Activated T-helper 2 cell treated with anti-CD3 and anti-CD28 coated beads, Interferon-gamma antibody, Interleukin-2, Interleukin-4, amounts not matched to agents 10 μg/mL and 5 μg/mL and 100 μg/mL, durations not matched to agents 14 hours and 24 hours and 36 hours (primary cell): Measurements from ENCODE around the gene SLC12A5. TPM values are rescaled to one million over a fixed set of nuclear protein-coding genes. Genes with fewer than 3 reads are reported as not detected.
A peak's percentile ranks its signal among the peaks of the same experiment; 100 is the strongest.

Experiments
- DNase-seq: peaks from one replicate; pipeline ENCODE4 v3.0.0; 2021; ENCODE audit warnings: low spot score
- H3K27ac Mint-ChIP-seq: one replicate; pipeline ENCODE4 v1.8.0; 2021; ENCODE audit warnings: mixed read lengths
- H3K27me3 Mint-ChIP-seq: one replicate; pipeline ENCODE4 v1.8.0; 2021; ENCODE audit warnings: low read depth, mixed read lengths
- H3K36me3 Mint-ChIP-seq: one replicate; pipeline ENCODE4 v1.8.0; 2021; ENCODE audit warnings: low read depth, mixed read lengths
- H3K4me1 Mint-ChIP-seq: one replicate; pipeline ENCODE4 v1.8.0; 2021; ENCODE audit warnings: low read depth, mixed read lengths
- H3K4me3 Mint-ChIP-seq: one replicate; pipeline ENCODE4 v1.8.0; 2021; ENCODE audit warnings: low read depth, mild to moderate bottlenecking, moderate library complexity, mixed read lengths
- H3K9me3 Mint-ChIP-seq: one replicate; pipeline ENCODE4 v1.8.0; 2021; ENCODE audit warnings: mixed read lengths
- intact Hi-C: fragments of 100-400 bp; cut with micrococcal nuclease; formaldehyde crosslinking; loops from one replicate; pipeline ENCODE4 v1.15.1; 2023
- total RNA-seq: library from RNA; stranded (reverse); gene quantifications from 2 replicates; pipeline ENCODE4 v1.2.3, GENCODE V29; 2022

Gene SLC12A5
- total RNA-seq, 1 donor from 2014 or later: 0.73 TPM

DNA sequence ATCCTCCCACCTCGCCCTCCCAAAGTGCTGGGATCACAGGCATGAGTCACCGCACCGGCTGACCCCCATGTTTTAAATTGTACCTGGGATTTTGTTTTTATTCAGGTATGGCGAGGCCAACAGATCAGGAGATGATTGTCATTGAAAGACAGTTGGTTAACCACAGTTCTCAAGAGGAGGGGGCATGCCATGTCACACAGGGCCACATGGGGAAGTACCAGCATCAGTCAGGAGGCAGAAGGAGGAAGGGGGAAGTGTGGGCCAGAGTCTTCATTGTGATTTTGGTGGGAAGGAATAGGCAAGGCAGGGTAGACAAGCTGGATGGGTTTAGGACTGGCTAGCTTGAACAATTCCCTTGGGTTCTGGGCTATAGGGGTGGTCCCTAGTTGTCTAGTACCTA lies 30.3 kb upstream of the SLC12A5 start:
- no peak for DNase-seq
- Mint-ChIP-seq H3K27me3 (peaks cover 13% of the 10 kb centered on the region), H3K9me3 (no peaks in the 10 kb centered on the region), H3K27ac (no peak overlapping the region), H3K4me1 (peaks cover 37% of the 10 kb centered on the region), H3K4me3 (no peak overlapping the region), H3K36me3 (no peaks in the 10 kb centered on the region)
- intact Hi-C loops: no loop called here

DNA sequence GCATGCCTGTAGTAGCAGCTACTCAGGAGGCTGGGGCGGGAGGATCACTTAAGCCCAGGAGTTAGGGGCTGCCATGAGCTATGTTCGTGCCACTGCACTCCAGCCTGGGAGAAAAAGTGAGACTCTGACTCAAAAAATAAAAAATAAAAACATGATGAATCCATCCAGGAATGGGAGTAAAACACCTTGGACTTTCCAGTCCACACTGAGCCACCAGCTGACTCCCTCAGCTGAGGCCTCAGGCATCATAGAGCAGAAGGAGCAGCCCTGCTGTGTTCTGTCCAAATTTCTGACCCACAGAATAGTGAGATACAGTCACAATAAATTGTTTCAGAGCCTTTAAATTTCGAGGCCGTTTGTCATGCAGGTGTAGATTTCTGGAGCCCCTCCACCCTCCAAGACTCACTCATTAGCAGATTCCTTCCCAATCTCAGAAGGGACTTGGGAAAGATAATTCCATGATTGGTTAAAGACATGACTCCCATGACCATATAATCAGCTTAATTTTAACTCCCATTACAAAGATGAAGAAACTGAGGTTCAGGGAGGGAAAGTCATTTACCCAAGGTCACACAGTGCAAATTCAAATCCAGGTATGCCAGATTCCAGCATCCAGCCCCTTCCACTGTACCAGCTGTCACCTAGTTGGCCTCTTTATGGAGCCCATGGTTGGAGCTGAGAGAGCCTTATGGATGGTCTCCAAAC lies 29.3 kb upstream of the SLC12A5 start:
- intact Hi-C loops: no loop called here
- no peak overlapping the region for H3K4me3 Mint-ChIP-seq
- peaks cover 16% of the 10 kb centered on the region for H3K27me3 Mint-ChIP-seq
- peaks cover 44% of the 10 kb centered on the region for H3K4me1 Mint-ChIP-seq
- H3K36me3 Mint-ChIP-seq: no peaks in the 10 kb centered on the region
- no peaks in the 10 kb centered on the region for H3K9me3 Mint-ChIP-seq
- no peak for DNase-seq
- H3K27ac Mint-ChIP-seq: no peak overlapping the region

GRCh38 chr20:46000262-46000996 lies 28.6 kb upstream of the SLC12A5 start:
- H3K9me3 Mint-ChIP-seq: no peaks in the 10 kb centered on the region
- no peaks in the 10 kb centered on the region for H3K36me3 Mint-ChIP-seq
- H3K27ac Mint-ChIP-seq: no peak overlapping the region
- H3K4me1 Mint-ChIP-seq: peaks cover 46% of the 10 kb centered on the region
- intact Hi-C loops: no loop called here
- no peak overlapping the region for H3K4me3 Mint-ChIP-seq
- DNase-seq: no peak
- peaks cover 11% of the 10 kb centered on the region for H3K27me3 Mint-ChIP-seq

DNA sequence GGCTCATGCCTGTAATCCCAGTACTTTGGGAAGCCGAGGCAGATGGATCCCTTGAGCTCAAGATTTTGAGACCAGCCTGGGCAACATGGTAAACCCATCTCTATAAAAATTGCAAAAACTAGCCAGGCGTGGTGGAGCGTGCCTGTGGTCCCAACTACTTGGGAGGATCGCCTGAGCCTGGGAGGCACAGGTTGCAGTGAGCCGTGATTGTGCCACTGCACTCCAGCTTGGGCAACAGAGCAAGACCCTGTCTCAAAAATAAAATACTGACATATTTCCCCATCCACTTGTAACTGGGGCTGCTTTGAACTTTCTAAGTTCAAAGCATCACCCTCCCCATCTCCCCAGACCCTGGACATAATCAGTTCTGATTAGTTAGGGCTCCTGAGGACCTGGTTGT lies 27.5 kb upstream of the SLC12A5 start:
- no peaks in the 10 kb centered on the region for H3K9me3 Mint-ChIP-seq
- no peak overlapping the region for H3K27ac Mint-ChIP-seq
- no peak for DNase-seq
- H3K27me3 Mint-ChIP-seq: peaks cover 13% of the 10 kb centered on the region
- no peaks in the 10 kb centered on the region for H3K36me3 Mint-ChIP-seq
- H3K4me1 Mint-ChIP-seq: peaks cover 57% of the 10 kb centered on the region
- H3K4me3 Mint-ChIP-seq: no peak overlapping the region
- intact Hi-C loops: no loop called here

- no peak overlapping the region for H3K27ac Mint-ChIP-seq
- H3K9me3 Mint-ChIP-seq: no peaks in the 10 kb centered on the region
- H3K27me3 Mint-ChIP-seq: peaks cover 13% of the 10 kb centered on the region
- intact Hi-C loops: no loop called here
- no peak for DNase-seq
- peaks cover 57% of the 10 kb centered on the region for H3K4me1 Mint-ChIP-seq
- no peaks in the 10 kb centered on the region for H3K36me3 Mint-ChIP-seq
- H3K4me3 Mint-ChIP-seq: no peak overlapping the region
Measured at GRCh38 chr20:46002008-46002407, 27.0 kb upstream of the SLC12A5 start.

DNA sequence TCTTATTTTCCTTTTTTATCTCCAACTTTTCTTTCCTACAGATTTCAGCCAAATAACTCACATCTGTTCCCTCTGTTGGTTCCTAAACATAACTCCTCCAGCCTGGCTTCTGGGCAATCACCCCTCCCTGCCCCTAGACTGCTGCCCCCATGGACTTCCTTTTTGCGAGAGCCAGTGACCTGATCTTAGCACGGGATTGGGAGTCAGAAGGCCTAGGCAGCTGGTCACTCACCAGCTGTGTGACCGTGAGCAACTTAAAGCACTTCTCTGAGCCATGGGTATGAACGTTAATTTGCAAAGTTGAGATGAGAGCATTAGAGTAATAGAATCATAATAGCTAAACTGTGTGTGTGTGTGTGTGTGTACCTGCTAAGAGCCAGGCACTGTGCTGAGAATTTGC lies 24.8 kb upstream of the SLC12A5 start:
- Mint-ChIP-seq H3K4me1 (peaks cover 55% of the 10 kb centered on the region), H3K27ac (no peak overlapping the region), H3K36me3 (no peaks in the 10 kb centered on the region), H3K4me3 (no peak overlapping the region), H3K9me3 (no peaks in the 10 kb centered on the region), H3K27me3 (peaks cover 21% of the 10 kb centered on the region)
- intact Hi-C loops: no loop called here
- DNase-seq: no peak

- Mint-ChIP-seq H3K27ac (no peak overlapping the region), H3K27me3 (peaks cover 28% of the 10 kb centered on the region), H3K9me3 (no peaks in the 10 kb centered on the region), H3K36me3 (no peaks in the 10 kb centered on the region), H3K4me1 (peaks cover 54% of the 10 kb centered on the region), H3K4me3 (peak overlapping the region; percentile 49)
- DNase-seq: no peak
- intact Hi-C loops: no loop called here
Measured at GRCh38 chr20:46004889-46005473, 24.0 kb upstream of the SLC12A5 start.

DNA sequence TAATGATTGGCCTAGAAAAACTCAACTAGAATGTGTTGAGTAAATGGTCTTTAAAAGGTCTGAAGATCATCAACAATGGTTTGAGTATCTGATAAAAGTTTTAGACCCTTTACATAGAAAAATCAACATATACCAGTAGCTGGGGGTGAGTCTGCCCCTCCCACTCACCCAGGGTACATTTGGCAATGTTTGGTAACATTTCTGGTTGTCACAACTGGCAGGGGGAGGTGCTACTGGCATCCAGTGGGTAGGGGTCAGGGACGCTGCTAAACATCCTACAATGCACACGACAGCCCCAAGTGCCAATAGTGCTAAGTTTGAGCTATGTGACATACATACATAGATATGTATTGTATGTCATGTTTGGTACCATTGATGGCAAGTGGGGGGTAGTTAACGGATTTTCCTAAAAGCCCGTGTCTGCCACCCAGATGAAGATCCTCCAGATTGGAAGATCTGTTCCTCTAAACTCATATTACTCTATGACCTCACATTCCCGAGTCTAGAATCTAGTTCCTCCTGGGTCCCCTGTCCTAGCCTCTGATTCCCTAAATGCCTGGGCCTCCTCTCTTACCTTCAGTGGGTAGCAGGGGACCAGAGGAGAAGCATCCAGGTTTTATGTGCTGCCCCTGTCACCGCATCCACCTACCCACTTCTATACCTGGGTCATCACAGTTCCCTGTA lies 22.9 kb upstream of the SLC12A5 start:
- Mint-ChIP-seq H3K4me1 (peaks cover 56% of the 10 kb centered on the region), H3K9me3 (no peaks in the 10 kb centered on the region), H3K36me3 (no peaks in the 10 kb centered on the region), H3K4me3 (peak overlapping the region; percentile 58), H3K27ac (peak overlapping the region; percentile 56), H3K27me3 (peaks cover 38% of the 10 kb centered on the region)
- DNase-seq: no peak
- intact Hi-C loops: no loop called here

GRCh38 chr20:46006964-46007363 lies 22.1 kb upstream of the SLC12A5 start:
- Mint-ChIP-seq H3K27me3 (peaks cover 46% of the 10 kb centered on the region), H3K9me3 (no peaks in the 10 kb centered on the region), H3K4me3 (no peak overlapping the region), H3K27ac (no peak overlapping the region), H3K4me1 (peaks cover 64% of the 10 kb centered on the region), H3K36me3 (peaks cover 5% of the 10 kb centered on the region)
- no peak for DNase-seq
- intact Hi-C loops: no loop called here

GRCh38 chr20:46007671-46008070 lies 21.3 kb upstream of the SLC12A5 start:
- Mint-ChIP-seq H3K9me3 (no peaks in the 10 kb centered on the region), H3K36me3 (peaks cover 5% of the 10 kb centered on the region), H3K27ac (no peak overlapping the region), H3K27me3 (peaks cover 52% of the 10 kb centered on the region), H3K4me3 (no peak overlapping the region), H3K4me1 (peaks cover 65% of the 10 kb centered on the region)
- intact Hi-C loops: no loop called here
- DNase-seq: no peak

GRCh38 chr20:46009816-46010215 lies 19.2 kb upstream of the SLC12A5 start:
- Mint-ChIP-seq H3K4me1 (peaks cover 61% of the 10 kb centered on the region), H3K36me3 (peaks cover 5% of the 10 kb centered on the region), H3K27me3 (peaks cover 55% of the 10 kb centered on the region), H3K27ac (no peak overlapping the region), H3K9me3 (no peaks in the 10 kb centered on the region), H3K4me3 (no peak overlapping the region)
- no peak for DNase-seq
- intact Hi-C loops: loop anchor here (5.0 kb wide), 1 partner anchor 38 kb away; the partner anchor contains the start of gene ZNF335

DNA sequence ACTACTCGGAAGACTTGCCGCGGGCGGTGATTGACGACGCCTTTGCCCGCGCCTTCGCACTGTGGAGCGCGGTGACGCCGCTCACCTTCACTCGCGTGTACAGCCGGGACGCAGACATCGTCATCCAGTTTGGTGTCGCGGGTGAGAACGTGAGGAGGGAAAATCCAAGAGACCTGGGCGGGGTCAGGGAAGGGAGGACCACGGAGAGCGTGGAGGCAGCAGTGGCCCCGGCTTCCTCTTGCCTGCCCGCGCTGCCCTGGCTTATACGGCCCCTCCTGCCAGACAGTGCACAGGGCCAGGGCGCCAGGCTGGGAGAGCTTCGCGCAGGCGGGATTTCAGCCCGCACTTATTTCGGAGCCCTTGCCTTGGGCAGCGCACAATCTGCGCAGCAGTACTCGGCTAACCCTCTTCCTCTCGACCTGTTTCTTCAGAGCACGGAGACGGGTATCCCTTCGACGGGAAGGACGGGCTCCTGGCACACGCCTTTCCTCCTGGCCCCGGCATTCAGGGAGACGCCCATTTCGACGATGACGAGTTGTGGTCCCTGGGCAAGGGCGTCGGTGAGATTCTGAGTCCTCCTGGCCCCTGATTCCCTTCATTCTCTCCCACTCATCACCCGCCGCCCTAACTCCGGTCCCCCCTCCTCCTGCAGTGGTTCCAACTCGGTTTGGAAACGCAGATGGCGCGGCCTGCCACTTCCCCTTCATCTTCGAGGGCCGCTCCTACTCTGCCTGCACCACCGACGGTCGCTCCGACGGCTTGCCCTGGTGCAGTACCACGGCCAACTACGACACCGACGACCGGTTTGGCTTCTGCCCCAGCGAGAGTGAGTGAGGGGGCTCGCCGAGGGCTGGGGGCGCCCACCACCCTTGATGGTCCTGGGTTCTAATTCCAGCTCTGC lies 18.3 kb upstream of the SLC12A5 start:
- peaks cover 56% of the 10 kb centered on the region for H3K4me1 Mint-ChIP-seq
- peaks cover 60% of the 10 kb centered on the region for H3K27me3 Mint-ChIP-seq
- H3K27ac Mint-ChIP-seq: no peak overlapping the region

More for the DNA sequence above, 18.3 kb upstream of the SLC12A5 start:
- Mint-ChIP-seq H3K4me3 (peak overlapping the region; percentile 49), H3K36me3 (peaks cover 5% of the 10 kb centered on the region), H3K9me3 (no peaks in the 10 kb centered on the region)
- intact Hi-C loops: loop anchor here (5.0 kb wide), 1 partner anchor 38 kb away; the partner anchor contains the start of gene ZNF335
- DNase-seq: no peak
